GM23338 (cell line): Measurements from ENCODE around the gene ARFGEF2. TPM values are rescaled to one million over a fixed set of nuclear protein-coding genes. Genes with fewer than 3 reads are reported as not detected.

Experiments used
- ATAC-seq: fragments of 200-7000 bp; cut with Tn5 transposase; 3 replicates; pipeline ENCODE4 v1.9.1; 2020
- DNase-seq: peaks from one replicate; pipeline ENCODE4 v3.0.0-alpha.2; 2015; ENCODE audit warnings: low spot score
- H2AFZ ChIP-seq: fragments of 200-600 bp; sonication (generic); 2 replicates; pipeline ENCODE4 v1.8.0; 2016; ENCODE audit warnings: antibody characterized with exemption, mild to moderate bottlenecking, moderate library complexity
- H3F3A ChIP-seq: fragments of 200-600 bp; sonication (generic); replicated peaks from 2 replicates; pipeline ENCODE4 v1.8.0; 2017; ENCODE audit warnings: antibody characterized with exemption, mixed run types, low read depth
- H3K27ac ChIP-seq: fragments of 200-600 bp; sonication (generic); 2 replicates; pipeline ENCODE4 v1.6.1; 2016; ENCODE audit warnings: low read depth
- H3K27me3 ChIP-seq: fragments of 200-600 bp; sonication (generic); 2 replicates; pipeline ENCODE4 v1.8.0; 2016; ENCODE audit warnings: mild to moderate bottlenecking, mixed run types, moderate library complexity; ENCODE audit not compliant: insufficient read depth
- H3K36me3 ChIP-seq: fragments of 200-600 bp; sonication (generic); 2 replicates; pipeline ENCODE4 v1.8.0; 2016; ENCODE audit warnings: mild to moderate bottlenecking; ENCODE audit not compliant: insufficient read depth
- H3K4me1 ChIP-seq: fragments of 200-600 bp; sonication (generic); 2 replicates; pipeline ENCODE4 v1.8.0; 2016; ENCODE audit warnings: mild to moderate bottlenecking, moderate library complexity; ENCODE audit not compliant: insufficient read depth
- H3K4me2 ChIP-seq: fragments of 200-600 bp; sonication (generic); 2 replicates; pipeline ENCODE4 v1.7.1; 2017; ENCODE audit warnings: mixed run types
- H3K4me3 ChIP-seq: fragments of 200-600 bp; sonication (generic); 2 replicates; pipeline ENCODE4 v1.6.1; 2016; ENCODE audit warnings: mixed run types
- H3K79me2 ChIP-seq: fragments of 200-600 bp; sonication (generic); replicated peaks from 2 replicates; pipeline ENCODE4 v1.8.0; 2017; ENCODE audit warnings: mild to moderate bottlenecking; ENCODE audit not compliant: insufficient read depth
- H3K9me2 ChIP-seq: fragments of 200-600 bp; sonication (generic); 2 replicates; pipeline ENCODE4 v1.8.0; 2017; ENCODE audit not compliant: insufficient read depth
- H4K20me1 ChIP-seq: fragments of 200-600 bp; sonication (generic); replicated peaks from 2 replicates; pipeline ENCODE4 v1.8.0; 2017; ENCODE audit warnings: mild to moderate bottlenecking; ENCODE audit not compliant: insufficient read depth
- H3K27ac Mint-ChIP-seq: 2 replicates; pipeline ENCODE4 v1.8.0; 2020; ENCODE audit warnings: inconsistent platforms, mild to moderate bottlenecking, moderate library complexity, mixed read lengths
- H3K27me3 Mint-ChIP-seq: 3 replicates; pipeline ENCODE4 v1.8.0; 2022; ENCODE audit warnings: low read depth, mild to moderate bottlenecking, moderate library complexity, mixed read lengths, inconsistent platforms; ENCODE audit not compliant: insufficient read depth, poor library complexity
- H3K36me3 Mint-ChIP-seq: 3 replicates; pipeline ENCODE4 v1.8.0; 2021; ENCODE audit warnings: low read depth, mild to moderate bottlenecking, inconsistent platforms, moderate library complexity, mixed read lengths
- H3K4me1 Mint-ChIP-seq: 3 replicates; pipeline ENCODE4 v1.8.0; 2020; ENCODE audit warnings: mild to moderate bottlenecking, inconsistent platforms, mixed read lengths
- H3K4me3 Mint-ChIP-seq: 3 replicates; pipeline ENCODE4 v1.8.0; 2021; ENCODE audit warnings: moderate library complexity, mild to moderate bottlenecking, inconsistent platforms, mixed read lengths
- H3K9me3 Mint-ChIP-seq: 3 replicates; pipeline ENCODE4 v1.8.0; 2020; ENCODE audit warnings: moderate library complexity, mild to moderate bottlenecking, inconsistent platforms, mixed read lengths
- CREB1 ChIP-seq: fragments of 250-450 bp; sonication (Bioruptor Pico); IDR thresholded peaks from 2 replicates; pipeline ENCODE4 v1.5.0; 2020; ENCODE audit warnings: low read depth, mild to moderate bottlenecking, moderate library complexity
- EZH2phosphoT487 ChIP-seq: fragments of 200-600 bp; sonication (generic); IDR thresholded peaks from one replicate; pipeline ENCODE4 v1.8.1; 2018; ENCODE audit warnings: antibody characterized with exemption; ENCODE audit not compliant: unreplicated experiment
- POLR2AphosphoS5 ChIP-seq: IDR thresholded peaks from 2 replicates; pipeline ENCODE4 v1.6.1; 2016; ENCODE audit warnings: antibody characterized with exemption, low read depth
- STAT1 ChIP-seq: IDR thresholded peaks from one replicate; pipeline ENCODE4 v1.6.1; 2016; ENCODE audit warnings: antibody characterized with exemption; ENCODE audit not compliant: unreplicated experiment
- ZNF114 ChIP-seq: fragments of 250-450 bp; sonication (Bioruptor Pico); IDR thresholded peaks from 2 replicates; pipeline ENCODE4 v1.5.0; 2020; ENCODE audit warnings: mild to moderate bottlenecking, moderate library complexity
- ZNF331 ChIP-seq: fragments of 250-450 bp; sonication (Bioruptor Pico); IDR thresholded peaks from 2 replicates; pipeline ENCODE4 v1.5.0; 2020; ENCODE audit warnings: low read depth, mild to moderate bottlenecking, moderate library complexity
- ZNF462 ChIP-seq: fragments of 250-450 bp; sonication (Bioruptor Pico); IDR thresholded peaks from 2 replicates; pipeline ENCODE4 v1.5.0; 2020; ENCODE audit warnings: mild to moderate bottlenecking, moderate library complexity
- polyA plus RNA-seq: library from polyadenylated mRNA; unstranded; fragments of >200 nt; fragmentation: Nextera tagmentation; extraction: Ambion mirVana; gene quantifications from 2 replicates; pipeline ENCODE4 v1.2.1, GENCODE V29; 2016
- total RNA-seq: library from RNA; depleted of rRNA; stranded (reverse); fragments of >200 nt; shearing (Covaris generic); gene quantifications from 2 replicates; pipeline ENCODE4 v1.2.3, GENCODE V29; 2014
- TF ChIP-seq, protein P1 (sequence below): IDR thresholded peaks from 2 replicates; pipeline ENCODE4 v1.6.1; 2016; ENCODE audit warnings: antibody characterized with exemption
- TF ChIP-seq, protein P2 (sequence below): IDR thresholded peaks from one replicate; pipeline ENCODE4 v1.6.1; 2018; ENCODE audit warnings: antibody characterized with exemption; ENCODE audit not compliant: unreplicated experiment

ARFGEF2 gene
- total and polyA plus RNA-seq, 2 experiments from 2014 or later, result 7.2 to 25.5 TPM

GRCh38 chr20:49074521-49074920 lies 153.0 kb downstream of the ARFGEF2 start:
- no peaks in the 10 kb centered on the region for H3K4me1 Mint-ChIP-seq
- peaks cover 87% of the 10 kb centered on the region for H3K36me3 ChIP-seq
- H3K4me1 ChIP-seq, result no peaks in the 10 kb centered on the region
- no peak for DNase-seq
- no peak overlapping the region for H3K4me3 Mint-ChIP-seq
- no peak for TF ChIP-seq CREB1 (CRISPR knock-in tag)
- TF ChIP-seq POLR2AphosphoS5, result no peak
- TF ChIP-seq EZH2phosphoT487, result no peak
- TF ChIP-seq ZNF114 (CRISPR knock-in tag), result no peak
- TF ChIP-seq, protein P1, sequence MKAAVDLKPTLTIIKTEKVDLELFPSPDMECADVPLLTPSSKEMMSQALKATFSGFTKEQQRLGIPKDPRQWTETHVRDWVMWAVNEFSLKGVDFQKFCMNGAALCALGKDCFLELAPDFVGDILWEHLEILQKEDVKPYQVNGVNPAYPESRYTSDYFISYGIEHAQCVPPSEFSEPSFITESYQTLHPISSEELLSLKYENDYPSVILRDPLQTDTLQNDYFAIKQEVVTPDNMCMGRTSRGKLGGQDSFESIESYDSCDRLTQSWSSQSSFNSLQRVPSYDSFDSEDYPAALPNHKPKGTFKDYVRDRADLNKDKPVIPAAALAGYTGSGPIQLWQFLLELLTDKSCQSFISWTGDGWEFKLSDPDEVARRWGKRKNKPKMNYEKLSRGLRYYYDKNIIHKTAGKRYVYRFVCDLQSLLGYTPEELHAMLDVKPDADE, result no peak
- TF ChIP-seq ZNF462 (CRISPR knock-in tag), result no peak
- no peak for TF ChIP-seq ZNF331 (CRISPR knock-in tag)
- TF ChIP-seq, protein P2, sequence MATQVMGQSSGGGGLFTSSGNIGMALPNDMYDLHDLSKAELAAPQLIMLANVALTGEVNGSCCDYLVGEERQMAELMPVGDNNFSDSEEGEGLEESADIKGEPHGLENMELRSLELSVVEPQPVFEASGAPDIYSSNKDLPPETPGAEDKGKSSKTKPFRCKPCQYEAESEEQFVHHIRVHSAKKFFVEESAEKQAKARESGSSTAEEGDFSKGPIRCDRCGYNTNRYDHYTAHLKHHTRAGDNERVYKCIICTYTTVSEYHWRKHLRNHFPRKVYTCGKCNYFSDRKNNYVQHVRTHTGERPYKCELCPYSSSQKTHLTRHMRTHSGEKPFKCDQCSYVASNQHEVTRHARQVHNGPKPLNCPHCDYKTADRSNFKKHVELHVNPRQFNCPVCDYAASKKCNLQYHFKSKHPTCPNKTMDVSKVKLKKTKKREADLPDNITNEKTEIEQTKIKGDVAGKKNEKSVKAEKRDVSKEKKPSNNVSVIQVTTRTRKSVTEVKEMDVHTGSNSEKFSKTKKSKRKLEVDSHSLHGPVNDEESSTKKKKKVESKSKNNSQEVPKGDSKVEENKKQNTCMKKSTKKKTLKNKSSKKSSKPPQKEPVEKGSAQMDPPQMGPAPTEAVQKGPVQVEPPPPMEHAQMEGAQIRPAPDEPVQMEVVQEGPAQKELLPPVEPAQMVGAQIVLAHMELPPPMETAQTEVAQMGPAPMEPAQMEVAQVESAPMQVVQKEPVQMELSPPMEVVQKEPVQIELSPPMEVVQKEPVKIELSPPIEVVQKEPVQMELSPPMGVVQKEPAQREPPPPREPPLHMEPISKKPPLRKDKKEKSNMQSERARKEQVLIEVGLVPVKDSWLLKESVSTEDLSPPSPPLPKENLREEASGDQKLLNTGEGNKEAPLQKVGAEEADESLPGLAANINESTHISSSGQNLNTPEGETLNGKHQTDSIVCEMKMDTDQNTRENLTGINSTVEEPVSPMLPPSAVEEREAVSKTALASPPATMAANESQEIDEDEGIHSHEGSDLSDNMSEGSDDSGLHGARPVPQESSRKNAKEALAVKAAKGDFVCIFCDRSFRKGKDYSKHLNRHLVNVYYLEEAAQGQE, result no peak
- no peak for TF ChIP-seq STAT1
- no peaks in the 10 kb centered on the region for H3K9me3 Mint-ChIP-seq
- H3K27ac ChIP-seq, result no peak overlapping the region
- peaks cover 26% of the 10 kb centered on the region; the same call in 1 of the 2 replicates for H4K20me1 ChIP-seq
- H3K27me3 ChIP-seq, result no peaks in the 10 kb centered on the region
- H3K4me2 ChIP-seq, result no peak overlapping the region
- no peak overlapping the region for H2AFZ ChIP-seq
- H3K27me3 Mint-ChIP-seq, result no peaks in the 10 kb centered on the region
- no peak overlapping the region for H3K27ac Mint-ChIP-seq
- no peak overlapping the region for H3K4me3 ChIP-seq
- peaks cover 96% of the 10 kb centered on the region for H3K36me3 Mint-ChIP-seq
- H3K79me2 ChIP-seq, result peaks cover 35% of the 10 kb centered on the region
- no peak for ATAC-seq
- no peaks in the 10 kb centered on the region for H3K9me2 ChIP-seq
- H3F3A ChIP-seq, result peaks cover 11% of the 10 kb centered on the region; the same call in 1 of the 2 replicates
